Right kidney (tissue), 1 donor: ENCODE data around the gene MITF.
"Not testable (repeated sequence)": the region's sequence is repeated elsewhere in the genome, so short reads cannot be mapped to it uniquely, and the experiment has no call there.

Source experiments
- DNase-seq: peaks from one replicate; pipeline ENCODE4 v3.0.0-alpha.2; 2016

MITF gene

GRCh38 chr3:69915726-69916125 lies 176.5 kb downstream of the MITF start:
- no peak for DNase-seq

GRCh38 chr3:69920009-69920408 lies 180.7 kb downstream of the MITF start:
- not testable (repeated sequence) for DNase-seq

- DNase-seq: no peak
These were observed 182.4 kb downstream of the MITF start for GRCh38 chr3:69921651-69922050.

- no peak for DNase-seq
These were observed 183.3 kb downstream of the MITF start for GRCh38 chr3:69922521-69923000.

- DNase-seq: no peak
These were observed 186.2 kb downstream of the MITF start for GRCh38 chr3:69925506-69925905.

GRCh38 chr3:69926385-69926784 lies 187.1 kb downstream of the MITF start:
- DNase-seq: no peak

GRCh38 chr3:69927571-69927970 lies 188.3 kb downstream of the MITF start:
- no peak for DNase-seq

- no peak for DNase-seq
These were observed 189.8 kb downstream of the MITF start for GRCh38 chr3:69929019-69929418.

GRCh38 chr3:69930564-69930963 lies 191.3 kb downstream of the MITF start:
- DNase-seq: no peak

- no peak for DNase-seq
These were observed 192.8 kb downstream of the MITF start for GRCh38 chr3:69932087-69932486.

- no peak for DNase-seq
These were observed 193.2 kb downstream of the MITF start for GRCh38 chr3:69932501-69932900.

- DNase-seq: no peak
These were observed 195.1 kb downstream of the MITF start for GRCh38 chr3:69934398-69934797.

- no peak for DNase-seq
These were observed 197.0 kb downstream of the MITF start for GRCh38 chr3:69936266-69936665.

GRCh38 chr3:69938061-69938460 lies 198.8 kb downstream of the MITF start:
- no peak for DNase-seq

GRCh38 chr3:69938931-69939330 lies 199.7 kb downstream of the MITF start:
- DNase-seq: no peak

- DNase-seq: no peak
These were observed 201.8 kb downstream of the MITF start for GRCh38 chr3:69941037-69941436.

GRCh38 chr3:69941439-69942176 lies 202.3 kb downstream of the MITF start:
- no peak for DNase-seq

- DNase-seq: no peak
These were observed 205.7 kb downstream of the MITF start for GRCh38 chr3:69944931-69945493.

- peak; percentile 8 for DNase-seq
These were observed 209.1 kb downstream of the MITF start for GRCh38 chr3:69948246-69948862.

GRCh38 chr3:69951616-69952015 lies 212.4 kb downstream of the MITF start:
- no peak for DNase-seq

- no peak for DNase-seq
These were observed 220.3 kb downstream of the MITF start for GRCh38 chr3:69959581-69959980.

GRCh38 chr3:69961706-69962439 lies 222.6 kb downstream of the MITF start:
- no peak for DNase-seq

GRCh38 chr3:69963643-69964042 lies 224.4 kb downstream of the MITF start:
- no peak for DNase-seq
